Uterus (tissue), 2 donors: ENCODE results near the gene CDH4.

Experiments used
- POLR2A ChIP-seq, 2 donors: fragments of 450-650 bp; IDR thresholded peaks; one replicate each; pipeline ENCODE4 v1.6.1; 2016; ENCODE audit warnings: antibody characterized with exemption in 2 of 2, mild to moderate bottlenecking in 1 of 2, moderate library complexity in 1 of 2
- TF ChIP-seq, protein P1 (sequence below), 4 experiments: fragments of 200-600 bp in 2 of 4; fragments of 450-650 bp in 2 of 4; sonication (generic) in 2 of 4; IDR thresholded peaks; one replicate each; pipeline ENCODE4 v1.5.1; 2016 to 2019; ENCODE audit warnings: antibody characterized with exemption in 4 of 4, mild to moderate bottlenecking in 2 of 4, moderate library complexity in 1 of 4

DNA sequence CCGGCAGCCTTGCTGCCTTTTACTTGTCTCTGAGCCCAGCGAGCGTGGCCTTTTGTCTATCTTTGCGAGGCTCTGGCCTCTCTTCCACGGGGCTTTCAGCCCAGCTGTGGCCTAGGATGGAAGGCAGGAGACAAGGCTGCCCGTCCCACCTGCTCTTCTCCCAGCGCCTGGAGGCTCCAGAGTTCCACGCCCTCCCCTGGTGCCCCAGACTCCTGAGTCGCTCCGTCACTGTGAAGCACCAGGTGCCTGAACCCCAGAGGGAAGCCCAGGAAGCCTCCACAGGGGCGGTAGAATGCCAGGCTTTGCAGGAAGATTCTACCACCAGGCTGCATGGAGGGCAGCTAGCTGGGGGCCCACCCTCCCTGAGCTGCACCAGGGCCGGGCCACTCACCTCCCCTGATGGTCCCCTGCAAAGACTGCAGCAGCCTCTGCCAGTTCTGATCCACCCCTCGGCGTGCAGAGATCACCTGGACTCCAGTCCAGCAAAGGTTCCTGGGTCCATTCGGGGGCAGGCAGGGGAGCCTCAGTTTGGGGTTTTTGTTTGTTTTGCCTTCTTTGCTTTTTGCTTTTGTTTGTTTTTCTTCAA, 384.6 kb downstream of the CDH4 start:
- TF ChIP-seq, protein P1, sequence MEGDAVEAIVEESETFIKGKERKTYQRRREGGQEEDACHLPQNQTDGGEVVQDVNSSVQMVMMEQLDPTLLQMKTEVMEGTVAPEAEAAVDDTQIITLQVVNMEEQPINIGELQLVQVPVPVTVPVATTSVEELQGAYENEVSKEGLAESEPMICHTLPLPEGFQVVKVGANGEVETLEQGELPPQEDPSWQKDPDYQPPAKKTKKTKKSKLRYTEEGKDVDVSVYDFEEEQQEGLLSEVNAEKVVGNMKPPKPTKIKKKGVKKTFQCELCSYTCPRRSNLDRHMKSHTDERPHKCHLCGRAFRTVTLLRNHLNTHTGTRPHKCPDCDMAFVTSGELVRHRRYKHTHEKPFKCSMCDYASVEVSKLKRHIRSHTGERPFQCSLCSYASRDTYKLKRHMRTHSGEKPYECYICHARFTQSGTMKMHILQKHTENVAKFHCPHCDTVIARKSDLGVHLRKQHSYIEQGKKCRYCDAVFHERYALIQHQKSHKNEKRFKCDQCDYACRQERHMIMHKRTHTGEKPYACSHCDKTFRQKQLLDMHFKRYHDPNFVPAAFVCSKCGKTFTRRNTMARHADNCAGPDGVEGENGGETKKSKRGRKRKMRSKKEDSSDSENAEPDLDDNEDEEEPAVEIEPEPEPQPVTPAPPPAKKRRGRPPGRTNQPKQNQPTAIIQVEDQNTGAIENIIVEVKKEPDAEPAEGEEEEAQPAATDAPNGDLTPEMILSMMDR (IDR thresholded peaks at IDR 0.05) = no peak
- no peak for TF ChIP-seq POLR2A (IDR thresholded peaks at IDR 0.05)
